Stimulated activated CD8-positive, alpha-beta memory T cell treated with anti-CD3 and anti-CD28 coated beads, Interleukin-4, amount 100 ng/mL, for 1 hour (primary cell): ENCODE data around the gene RNF212.
"Not testable (repeated sequence)": the region's sequence is repeated elsewhere in the genome, so short reads cannot be mapped to it uniquely, and the experiment has no call there.

Experiments used
- DNase-seq, 2 donors: peaks; one replicate each; pipeline ENCODE4 v3.0.0-alpha.2; 2020; ENCODE audit warnings: low read depth in 2 of 2, low spot score in 1 of 2

The RNF212 gene

GRCh38 chr4:1069394-1069793 is 44.0 kb downstream of the RNF212 start:
- DNase-seq: no peak

DNA sequence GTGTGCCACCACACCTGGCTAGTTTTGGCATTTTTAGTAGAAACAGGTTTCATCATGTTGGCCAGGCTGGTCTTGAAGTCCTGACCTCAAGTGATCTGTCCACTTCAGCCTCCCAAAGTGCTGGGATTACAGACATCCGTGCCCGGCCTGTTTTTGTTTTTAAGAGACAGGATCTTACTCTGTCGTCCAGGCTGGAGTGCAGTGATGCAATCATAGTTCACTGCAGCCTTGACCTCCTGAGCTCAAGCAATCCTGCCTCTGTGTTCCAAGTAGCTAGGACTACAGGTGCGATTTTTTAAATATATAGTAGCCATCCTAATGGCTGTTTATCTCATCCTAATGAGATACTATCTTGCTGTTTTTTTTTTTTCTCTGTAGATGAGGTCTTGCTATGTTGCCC is 47.6 kb downstream of the RNF212 start:
- no peak for DNase-seq

- DNase-seq: no peak
Measured at GRCh38 chr4:1062419-1062818, 50.9 kb downstream of the RNF212 start.

- no peak for DNase-seq
Measured at GRCh38 chr4:1061760-1062159, 51.6 kb downstream of the RNF212 start.

GRCh38 chr4:1061056-1061700 is 52.2 kb downstream of the RNF212 start:
- DNase-seq: no peak

GRCh38 chr4:1060621-1061020 is 52.7 kb downstream of the RNF212 start:
- no peak for DNase-seq

GRCh38 chr4:1060121-1060520 is 53.2 kb downstream of the RNF212 start:
- no peak for DNase-seq

DNA sequence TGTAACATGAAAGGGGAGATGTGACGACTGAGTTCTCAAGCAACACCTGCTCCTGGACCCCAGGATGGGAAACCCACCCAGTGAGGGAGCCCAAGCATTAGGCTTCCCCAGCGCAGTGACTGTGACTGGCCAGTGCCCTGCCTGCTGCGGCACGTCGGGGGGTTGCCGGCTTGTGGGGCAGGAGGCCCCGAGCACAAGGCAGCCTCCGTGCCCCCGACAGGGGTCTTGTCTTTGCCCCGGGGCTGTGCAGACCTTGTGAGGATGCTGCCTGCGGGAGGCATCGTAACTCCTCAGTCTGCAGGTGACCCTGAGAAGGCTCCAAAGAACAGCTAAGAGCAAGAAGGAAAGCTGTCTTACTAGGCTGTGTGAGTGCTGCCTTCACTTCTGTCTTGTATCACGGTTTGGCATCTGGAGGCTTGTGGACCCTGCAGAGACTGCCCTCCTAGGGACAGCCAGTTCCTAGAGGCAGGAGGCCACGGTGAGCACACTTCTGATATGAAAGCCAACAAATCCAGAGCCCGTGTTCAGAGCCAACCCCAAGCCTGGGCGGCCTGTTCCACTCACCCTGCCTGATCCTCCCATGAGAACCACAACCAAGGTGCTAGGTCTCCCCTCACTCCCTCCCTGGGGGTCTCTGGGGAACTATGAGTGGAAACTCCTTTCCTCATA is 54.2 kb downstream of the RNF212 start:
- DNase-seq: no peak

DNA sequence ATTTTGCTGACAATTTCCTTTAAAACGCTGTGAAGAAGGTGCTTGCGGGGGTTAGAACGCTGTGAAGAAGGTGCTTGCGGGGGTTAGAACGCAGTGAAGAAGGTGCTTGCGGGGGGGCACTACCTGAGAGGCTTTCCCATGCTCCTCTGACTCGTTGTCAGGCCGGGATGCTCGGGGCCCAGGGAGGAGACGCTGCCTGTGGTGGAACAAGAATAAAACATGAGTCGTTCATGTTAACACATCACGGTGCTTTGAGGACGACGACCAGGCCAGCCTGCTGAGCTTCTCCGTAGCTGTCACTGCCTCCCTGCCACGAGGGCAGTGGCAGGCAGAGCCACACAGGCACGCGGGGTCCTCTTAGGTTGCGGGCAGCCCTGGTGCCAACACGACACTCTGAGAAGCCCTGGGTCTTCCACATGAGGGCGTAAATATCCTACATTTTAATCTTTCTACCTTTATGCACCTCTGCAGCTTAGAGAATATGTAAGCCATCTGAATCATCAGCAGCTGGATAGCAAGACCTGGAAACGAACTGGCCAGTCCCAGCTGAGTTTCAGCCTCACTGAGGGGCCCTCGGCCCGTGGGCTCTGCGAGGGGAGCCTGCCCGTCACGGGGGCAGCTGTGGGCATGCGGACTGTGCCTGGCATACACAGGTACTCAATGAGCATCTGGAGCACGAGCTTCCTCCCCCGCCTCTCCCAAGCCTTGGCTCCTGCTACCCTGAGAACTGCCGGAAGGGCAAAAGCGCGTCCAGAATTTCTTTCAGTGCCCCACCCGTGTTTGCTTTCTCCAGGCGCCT is 55.0 kb downstream of the RNF212 start:
- no peak for DNase-seq

DNA sequence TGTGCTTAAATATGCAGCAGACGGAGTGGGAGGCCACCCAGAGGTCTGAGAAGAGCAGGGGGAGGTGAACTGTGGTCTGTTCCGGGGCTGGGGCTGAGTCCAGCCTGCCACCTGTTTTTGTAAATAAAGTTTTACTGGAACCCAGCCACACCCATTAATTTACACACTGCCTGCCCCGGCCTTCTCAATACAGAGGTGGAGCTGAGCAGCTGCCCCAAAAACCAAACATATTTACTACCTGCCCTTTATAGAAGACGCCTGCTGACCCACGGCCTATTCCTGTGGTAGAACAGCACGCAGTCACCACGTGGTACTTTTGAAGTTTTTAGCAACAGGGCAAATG is 56.0 kb downstream of the RNF212 start:
- no peak for DNase-seq

DNA sequence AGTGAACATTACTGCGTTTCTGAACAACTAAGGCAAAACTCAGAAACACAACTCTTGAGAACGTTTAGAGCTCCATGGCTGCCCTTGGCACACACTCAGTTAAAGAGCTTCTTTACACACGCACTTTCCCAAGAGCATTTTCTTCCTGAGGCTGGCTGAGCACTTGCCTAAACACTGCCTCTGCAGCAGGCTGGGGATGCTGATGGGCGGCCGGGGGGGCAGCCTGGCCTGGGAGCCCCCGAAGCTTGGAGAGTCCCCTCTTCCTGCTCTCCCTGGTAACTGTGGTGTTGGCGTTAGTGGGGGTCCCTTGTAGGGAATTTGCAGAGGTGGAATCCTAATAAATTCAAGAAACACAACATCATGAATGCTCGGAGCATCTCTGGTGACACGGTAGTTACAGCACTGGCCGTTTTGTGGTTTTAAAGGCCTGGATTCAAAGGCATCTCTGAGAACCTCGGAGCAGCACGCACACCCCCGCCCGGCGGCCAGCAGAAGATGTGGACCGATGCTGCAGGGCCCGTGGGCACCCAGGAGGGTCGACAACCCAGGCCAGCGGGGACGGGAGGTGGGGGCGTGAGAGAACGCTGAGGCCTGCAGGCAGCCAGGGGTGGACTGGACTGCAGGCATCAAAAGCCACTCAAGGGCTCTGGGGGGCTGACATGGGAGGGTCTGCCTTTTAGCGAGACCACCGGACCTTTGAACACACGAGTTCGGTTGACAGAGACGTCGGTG is 56.5 kb downstream of the RNF212 start:
- no peak for DNase-seq

- peak; percentile 41 to 68 for DNase-seq
Measured at GRCh38 chr4:1055721-1056590, 57.4 kb downstream of the RNF212 start.

DNA sequence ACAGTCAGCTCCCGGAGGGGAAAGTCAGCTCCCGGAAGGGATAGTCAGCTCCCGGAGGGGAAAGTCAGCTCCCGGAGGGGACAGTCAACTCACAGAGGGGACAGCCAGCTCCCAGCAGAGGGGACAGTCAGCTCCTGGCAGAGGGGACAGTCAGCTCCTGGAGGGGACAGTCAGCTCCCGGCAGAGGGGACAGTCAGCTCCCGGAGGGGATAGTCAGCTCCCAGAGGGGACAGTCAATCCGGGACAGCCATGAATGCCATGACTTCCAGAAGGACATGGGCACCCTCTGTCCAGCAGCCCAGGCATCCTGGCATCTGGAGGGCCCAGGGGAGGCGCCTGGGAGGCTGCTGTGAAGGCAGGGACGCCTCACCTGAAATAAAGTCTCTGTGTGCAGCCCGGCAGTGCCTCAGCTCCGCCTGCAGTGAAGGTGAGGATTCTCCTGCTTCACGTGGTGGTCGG is 58.1 kb downstream of the RNF212 start:
- DNase-seq: not testable (repeated sequence)

DNA sequence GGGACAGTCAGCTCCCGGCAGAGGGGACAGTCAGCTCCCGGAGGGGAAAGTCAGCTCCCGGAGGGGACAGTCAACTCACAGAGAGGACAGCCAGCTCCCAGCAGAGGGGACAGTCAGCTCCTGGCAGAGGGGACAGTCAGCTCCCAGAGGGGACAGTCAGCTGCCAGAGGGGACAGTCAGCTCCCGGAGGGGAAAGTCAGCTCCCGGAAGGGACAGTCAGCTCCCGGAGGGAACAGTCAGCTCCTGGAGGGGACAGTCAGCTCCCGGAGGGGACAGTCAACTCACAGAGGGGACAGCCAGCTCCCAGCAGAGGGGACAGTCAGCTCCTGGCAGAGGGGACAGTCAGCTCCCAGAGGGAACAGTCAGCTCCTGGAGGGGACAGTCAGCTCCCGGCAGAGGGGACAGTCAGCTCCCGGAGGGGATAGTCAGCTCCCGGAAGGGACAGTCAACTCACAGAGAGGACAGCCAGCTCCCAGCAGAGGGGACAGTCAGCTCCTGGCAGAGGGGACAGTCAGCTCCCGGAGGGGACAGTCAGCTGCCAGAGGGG is 58.6 kb downstream of the RNF212 start:
- DNase-seq: not testable (repeated sequence)

GRCh38 chr4:1053891-1054290 is 59.5 kb downstream of the RNF212 start:
- DNase-seq: not testable (repeated sequence)

GRCh38 chr4:1053080-1053661 is 60.2 kb downstream of the RNF212 start:
- DNase-seq: no peak

- no peak for DNase-seq
Measured at GRCh38 chr4:1052231-1052671, 61.1 kb downstream of the RNF212 start.

GRCh38 chr4:1051472-1051871 is 61.9 kb downstream of the RNF212 start:
- no peak for DNase-seq

GRCh38 chr4:1050486-1051213 is 62.7 kb downstream of the RNF212 start:
- DNase-seq: no peak
